NB4 (cell line): ENCODE results near the gene RNF217.

Source experiments
- CTCF ChIP-seq: IDR thresholded peaks from one replicate; pipeline ENCODE4 v1.5.1; 2012; ENCODE audit warnings: low read depth, low read length
- POLR2A ChIP-seq: IDR thresholded peaks from 2 replicates; pipeline ENCODE4 v1.6.1; 2011; ENCODE audit warnings: mild to moderate bottlenecking; ENCODE audit not compliant: insufficient read length; ENCODE audit errors: extremely low read depth

GRCh38 chr6:124927806-124928205 lies 34.4 kb upstream of the RNF217 start:
- TF ChIP-seq CTCF (no peak), POLR2A (no peak)
